Stimulated activated CD8-positive, alpha-beta memory T cell treated with anti-CD3 and anti-CD28 coated beads, Interleukin-4, amount 100 ng/mL, for 24 hours (primary cell): ENCODE measurements around the gene USP12.

Experiments used
- DNase-seq: peaks from one replicate; pipeline ENCODE4 v3.0.0-alpha.2; 2020; ENCODE audit warnings: low read depth

USP12 gene

DNA sequence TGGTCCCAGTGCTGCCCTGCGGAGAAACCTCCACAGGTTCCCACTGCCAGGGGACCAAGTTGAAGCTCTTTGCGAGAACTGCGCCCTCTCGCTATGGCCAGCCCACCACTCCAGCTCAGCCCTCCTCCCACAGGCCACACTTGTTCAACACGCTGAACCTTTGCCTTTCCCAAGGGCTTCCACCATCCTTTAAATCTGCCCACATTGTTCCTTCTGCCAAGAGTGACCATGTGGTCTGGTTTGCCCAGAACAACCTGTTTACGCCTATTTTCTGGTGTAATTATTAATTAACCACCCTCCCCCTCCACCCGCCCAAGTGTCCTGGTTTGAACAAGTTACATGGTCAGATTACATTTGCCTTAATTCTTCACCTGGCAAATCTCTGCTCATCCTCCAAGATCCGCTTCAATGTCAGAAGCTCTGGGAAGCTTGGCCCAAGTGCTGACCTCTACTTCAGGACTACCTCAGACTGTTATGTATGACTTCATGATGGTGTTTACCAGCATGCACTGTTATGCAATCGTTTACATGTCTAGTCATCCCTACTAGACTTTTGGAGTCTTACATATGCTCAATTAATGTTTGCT is 12.0 kb upstream of the USP12 start:
- no peak for DNase-seq

DNA sequence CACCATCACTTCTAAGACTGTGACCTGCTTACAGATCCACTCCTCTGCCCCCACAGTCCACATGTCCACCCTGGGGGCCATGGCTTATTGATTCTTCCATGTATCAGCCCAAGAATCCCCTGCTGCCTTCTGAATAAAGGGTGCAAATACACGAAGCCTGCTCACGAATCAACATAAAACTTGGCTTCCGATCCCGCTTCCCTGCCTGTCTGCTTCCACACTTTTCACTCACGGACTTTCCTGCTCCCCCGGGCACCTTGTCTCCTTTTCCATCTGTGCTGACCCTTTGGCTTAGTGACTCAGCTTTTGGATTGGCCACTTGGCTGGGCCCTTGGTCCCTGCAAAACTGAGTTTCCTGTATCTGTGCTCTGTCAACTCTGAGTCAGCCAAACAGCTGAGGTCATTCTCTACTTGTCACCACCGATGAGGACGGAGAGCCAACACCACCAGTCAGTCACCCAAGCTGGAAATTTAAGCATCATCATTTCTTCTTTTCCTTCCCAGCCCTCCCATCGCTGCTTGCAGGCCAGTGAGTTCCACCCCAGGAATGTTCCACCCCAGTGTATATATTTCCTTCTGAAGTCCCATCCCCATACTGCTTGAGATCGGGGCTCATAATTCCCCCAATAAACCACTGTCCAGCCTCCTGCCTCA is 11.4 kb upstream of the USP12 start:
- no peak for DNase-seq

GRCh38 chr13:27182054-27182453 is 10.4 kb upstream of the USP12 start:
- no peak for DNase-seq

- DNase-seq = no peak
These were observed 6.2 kb upstream of the USP12 start for GRCh38 chr13:27177852-27178251.

DNA sequence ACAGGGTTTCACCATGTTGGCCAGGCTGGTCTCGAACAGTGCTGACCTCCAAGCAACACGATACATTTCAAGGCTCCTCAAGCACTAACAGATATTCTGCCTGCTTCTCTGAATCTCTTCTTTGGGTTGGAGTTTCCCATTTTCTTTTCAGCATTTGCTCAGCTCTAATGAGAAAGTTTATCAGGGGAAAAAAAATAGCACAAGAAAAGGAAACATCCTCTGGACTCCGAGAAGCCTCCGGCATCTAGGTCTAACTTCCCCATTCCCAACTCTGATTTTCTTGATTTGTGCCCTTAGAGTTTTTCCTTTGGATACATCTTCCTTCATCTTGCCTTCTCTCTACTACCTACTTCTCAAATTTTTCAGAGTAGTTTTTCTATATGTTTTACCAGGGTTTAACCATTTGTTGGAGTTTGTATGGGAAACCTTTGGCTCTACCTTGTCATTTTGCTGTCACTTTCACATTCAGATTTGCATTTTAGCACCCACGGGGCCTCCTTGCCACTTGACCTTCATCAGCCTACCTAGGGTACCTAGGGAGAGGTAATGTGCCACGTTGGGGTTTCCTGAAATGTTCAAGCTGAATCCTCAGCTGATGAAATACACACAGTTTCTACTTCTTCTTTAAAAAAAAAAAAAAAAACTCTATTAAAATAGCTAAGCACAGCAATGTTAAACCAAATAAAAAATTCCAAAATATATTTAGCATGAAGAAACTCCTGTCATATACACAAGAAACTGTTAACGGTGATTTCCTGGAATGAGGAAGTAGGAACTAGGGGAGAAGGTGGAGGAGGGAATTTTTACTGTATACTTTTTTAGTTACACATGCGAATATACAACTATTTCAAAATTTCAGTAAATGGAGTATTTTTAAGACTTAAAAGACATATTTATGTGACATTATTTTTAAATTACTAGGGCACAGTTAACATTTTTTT is 5.1 kb upstream of the USP12 start:
- no peak for DNase-seq

GRCh38 chr13:27174766-27175455 is 3.3 kb upstream of the USP12 start:
- no peak for DNase-seq

DNA sequence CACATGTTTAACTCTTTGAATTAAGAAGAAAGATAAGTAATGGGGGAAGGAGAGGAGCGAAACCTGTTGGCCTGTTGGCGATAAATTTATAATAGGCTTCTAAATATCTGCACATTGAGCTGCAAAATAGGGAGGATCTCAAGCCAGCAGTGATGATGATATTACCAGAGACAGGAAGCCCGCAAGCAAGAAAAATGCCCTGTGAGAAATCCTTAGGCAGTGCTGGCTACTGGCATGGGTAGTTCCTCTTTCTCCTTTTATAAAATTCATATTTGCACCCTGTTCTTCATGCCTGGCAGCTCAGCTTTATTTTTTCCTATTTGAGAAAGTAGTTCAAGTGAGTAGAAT is 858 bp upstream of the USP12 start:
- DNase-seq = no peak

- DNase-seq = peak; percentile 92
These were observed 350 bp upstream of the USP12 start for GRCh38 chr13:27171827-27172494.

DNA sequence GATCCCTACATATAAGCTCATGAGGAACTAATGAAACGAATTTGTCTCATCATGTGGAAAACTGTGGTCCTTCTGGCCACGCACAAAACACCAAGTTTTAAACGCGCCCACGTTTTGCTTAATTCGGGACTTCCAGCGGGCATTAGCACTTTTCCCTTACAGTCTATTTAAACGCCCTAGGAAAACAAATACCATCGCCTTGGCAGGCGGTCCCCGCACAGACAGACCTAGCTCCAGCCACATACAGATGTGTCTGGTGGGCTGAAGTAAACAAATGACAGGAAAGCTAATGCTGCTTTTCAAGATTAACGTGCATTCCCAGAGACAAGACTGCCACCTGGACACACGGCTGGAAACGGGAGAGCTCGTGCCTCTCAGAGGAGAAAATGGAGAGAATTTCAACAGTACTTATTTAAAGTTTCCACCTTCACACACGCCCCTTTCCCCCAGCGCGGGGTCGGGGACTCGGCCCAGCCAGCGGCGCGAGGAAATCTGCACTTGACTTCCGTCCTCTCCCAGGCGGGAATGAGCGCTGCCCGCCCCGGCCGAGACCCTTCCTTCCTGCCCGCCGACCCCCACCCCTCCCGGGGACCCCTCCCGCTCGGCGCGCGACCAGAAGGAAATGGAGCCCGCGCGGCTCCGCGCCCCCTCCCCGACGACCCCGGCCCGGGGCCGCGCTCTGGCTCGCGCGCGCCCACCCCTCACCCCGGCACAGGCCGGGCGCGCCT is 931 bp downstream of the USP12 start:
- DNase-seq = peak; percentile 16

DNA sequence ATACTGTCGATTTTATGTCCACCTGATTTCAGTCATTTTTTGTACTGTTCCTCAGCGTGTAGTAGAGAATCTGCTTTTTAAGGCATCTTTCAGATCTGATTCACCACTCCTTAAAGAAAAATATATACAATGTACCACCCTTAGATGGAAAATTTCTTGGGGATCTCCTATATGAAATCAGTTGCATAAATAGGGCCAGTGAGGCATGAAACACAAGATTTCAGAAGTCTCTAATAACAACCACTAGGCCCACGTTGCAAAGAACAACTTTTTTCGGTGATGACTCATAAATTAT is 1.4 kb downstream of the USP12 start:
- no peak for DNase-seq

DNA sequence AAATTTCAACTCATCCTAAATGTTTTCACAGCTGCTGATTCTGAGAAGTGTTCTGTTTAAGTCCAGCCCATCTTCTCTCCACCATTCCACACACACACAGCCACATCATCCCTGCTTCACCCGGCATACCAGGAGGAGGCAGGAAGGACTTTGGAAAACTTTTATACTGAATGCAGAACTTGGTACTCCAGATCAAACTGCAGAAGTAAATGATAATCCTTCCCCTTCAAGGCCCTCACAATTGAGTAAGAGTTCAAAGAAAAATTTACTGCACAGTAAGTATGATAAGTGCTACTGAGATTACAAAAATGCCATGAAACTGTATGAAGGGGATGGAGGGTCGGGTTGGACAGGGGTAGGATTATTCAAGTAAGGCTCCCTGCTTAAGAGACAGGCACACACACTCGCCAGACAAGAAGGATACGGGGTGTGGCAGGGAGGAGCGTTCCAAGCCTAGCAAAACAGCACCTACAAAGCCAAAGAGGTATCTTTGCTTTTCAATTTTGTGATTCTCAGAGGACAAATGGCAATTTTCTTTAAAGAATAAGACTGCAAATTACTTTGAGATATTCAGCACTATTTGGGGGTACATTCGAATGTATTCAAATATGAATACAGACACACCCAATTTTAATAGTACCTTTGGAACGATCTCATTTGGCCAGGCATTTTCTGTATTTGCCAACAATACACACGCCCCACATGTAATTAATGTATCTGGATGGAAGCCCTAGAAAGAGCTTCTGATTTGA is 2.5 kb downstream of the USP12 start:
- DNase-seq = no peak

DNA sequence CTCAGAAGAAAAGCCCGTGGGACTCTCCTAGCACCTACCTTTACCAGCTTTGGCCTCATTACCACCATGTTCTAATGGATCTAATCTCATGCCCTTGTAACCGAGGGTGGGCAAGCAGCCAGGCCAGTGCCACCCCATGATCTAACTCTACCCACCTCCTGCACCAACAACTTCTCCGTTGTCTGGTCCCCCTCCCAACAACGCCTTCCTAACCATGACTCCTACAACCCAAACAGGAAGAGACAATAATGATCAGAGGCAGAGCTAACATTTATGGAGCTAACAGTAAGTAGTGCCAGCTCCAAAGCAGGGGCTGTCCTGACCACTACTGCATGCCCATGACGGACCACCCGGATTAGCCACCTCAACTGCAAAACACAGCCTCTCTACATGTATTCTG is 3.5 kb downstream of the USP12 start:
- no peak for DNase-seq

DNA sequence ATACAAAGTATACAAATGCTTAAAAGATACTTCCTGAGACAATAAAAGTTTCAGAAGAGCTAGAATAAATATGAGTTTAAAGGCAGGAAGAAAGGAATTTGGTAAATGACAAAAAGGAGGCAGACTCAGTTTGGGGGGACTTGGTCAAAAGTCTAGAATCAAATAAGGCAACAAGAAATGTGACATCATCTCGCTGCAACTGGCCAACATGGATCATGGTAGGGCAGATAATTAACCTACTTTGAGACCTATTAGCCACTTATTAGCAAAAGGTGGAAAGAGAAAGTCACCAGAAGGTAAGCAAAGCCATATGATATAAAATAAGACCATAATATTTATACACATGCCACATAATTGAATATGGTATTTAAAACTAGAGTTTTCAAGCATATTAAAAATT is 5.3 kb downstream of the USP12 start:
- DNase-seq = no peak

DNA sequence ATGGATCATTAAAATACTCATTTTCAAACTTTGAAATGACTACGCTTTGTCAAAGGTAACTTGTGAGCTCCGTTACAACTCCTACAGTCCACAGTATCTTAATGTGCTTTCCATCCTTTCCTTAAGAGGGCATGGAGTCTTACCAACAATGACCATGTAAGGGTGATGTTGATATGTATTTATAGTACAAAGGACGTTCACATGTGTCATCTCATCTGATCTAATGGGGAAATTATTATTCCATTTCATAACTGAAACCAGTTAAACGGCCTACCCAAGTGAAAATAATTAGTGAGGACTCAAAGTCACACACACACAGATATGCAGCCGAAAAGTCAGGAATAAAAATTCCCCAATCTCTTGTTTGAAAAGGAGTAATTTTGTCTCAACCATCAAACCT is 9.6 kb downstream of the USP12 start:
- DNase-seq = no peak

GRCh38 chr13:27161423-27161822 is 10.2 kb downstream of the USP12 start:
- DNase-seq = no peak

DNA sequence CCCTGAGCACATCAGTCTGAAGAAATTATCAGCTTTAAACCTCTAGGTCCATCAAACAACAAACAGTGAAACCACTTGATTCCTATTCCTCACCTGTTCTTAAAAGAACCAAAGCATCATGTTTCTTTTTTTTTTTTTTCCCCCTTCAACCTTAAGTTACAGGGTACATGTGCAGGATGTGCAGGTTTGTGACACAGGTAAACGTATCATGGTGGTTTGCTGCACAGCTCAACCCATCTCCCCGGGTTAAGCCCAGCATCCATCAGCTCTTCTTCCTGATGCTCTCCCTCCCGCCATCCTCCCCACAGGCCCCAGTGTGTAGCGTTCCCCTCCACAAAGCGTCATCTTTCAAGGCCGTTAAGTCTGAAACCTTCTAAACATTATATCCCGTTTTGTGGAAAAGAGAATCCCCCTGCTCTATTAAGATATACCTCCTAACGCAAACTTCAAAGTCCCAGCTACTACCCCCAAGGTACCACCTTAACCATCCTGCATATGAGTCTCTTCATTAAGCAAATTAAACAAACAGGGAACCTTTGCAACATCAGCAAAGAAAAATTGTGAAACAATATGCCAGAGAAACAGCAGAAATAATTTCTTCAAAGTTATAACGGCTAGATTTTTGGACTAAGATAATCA is 10.8 kb downstream of the USP12 start:
- no peak for DNase-seq

DNA sequence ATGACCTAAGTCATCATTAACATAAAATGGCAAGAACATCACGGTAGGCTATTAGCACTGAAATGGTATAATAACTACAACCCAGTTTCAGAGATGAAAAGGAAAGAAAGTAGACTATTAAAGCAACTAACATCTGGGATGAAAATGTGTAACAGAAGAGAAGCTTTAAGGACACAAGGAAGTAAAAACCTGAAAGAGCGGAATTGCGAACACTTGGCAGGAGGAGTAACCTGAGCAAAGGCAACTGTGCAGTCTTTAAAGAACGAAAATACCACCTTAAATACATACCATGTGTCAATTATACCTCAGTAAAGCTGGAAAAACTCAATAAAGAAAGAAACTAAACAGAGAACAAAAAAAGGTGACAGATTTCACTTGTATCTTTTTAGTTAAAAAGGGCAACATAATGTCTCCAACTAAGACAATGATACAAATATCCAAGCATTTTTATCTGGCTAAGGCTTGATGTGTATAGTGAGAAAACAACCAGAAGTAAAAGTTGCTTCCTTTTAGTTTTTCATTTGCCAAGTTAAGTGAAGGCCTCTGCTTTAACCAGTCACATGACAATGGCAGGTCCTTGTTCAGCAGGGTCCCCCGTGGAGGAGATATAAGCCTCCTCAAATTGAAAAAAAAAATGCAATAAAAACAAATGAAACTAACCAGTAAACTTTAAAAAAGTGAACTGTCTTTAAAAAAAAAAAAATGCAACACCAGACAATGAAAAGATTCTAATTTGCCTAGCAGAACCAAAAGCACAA is 11.6 kb downstream of the USP12 start:
- DNase-seq = no peak

DNA sequence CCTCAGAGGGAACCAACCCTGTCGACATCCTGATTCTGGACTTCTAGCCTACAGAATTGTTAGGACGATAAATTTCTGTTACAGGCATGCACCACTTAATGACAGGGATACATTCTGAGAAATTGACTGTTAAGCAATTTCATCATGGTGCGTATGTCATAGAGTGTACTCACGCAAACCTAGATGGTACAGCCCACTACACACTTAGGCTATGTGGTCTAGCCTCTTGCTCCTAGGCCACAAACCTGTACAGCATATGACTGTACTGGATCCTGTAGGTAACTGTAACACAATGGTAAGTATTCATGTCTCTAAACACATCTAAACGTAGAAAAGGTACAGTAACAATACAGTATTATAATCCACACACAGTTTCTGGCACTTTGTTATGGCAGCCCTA is 13.3 kb downstream of the USP12 start:
- no peak for DNase-seq

DNA sequence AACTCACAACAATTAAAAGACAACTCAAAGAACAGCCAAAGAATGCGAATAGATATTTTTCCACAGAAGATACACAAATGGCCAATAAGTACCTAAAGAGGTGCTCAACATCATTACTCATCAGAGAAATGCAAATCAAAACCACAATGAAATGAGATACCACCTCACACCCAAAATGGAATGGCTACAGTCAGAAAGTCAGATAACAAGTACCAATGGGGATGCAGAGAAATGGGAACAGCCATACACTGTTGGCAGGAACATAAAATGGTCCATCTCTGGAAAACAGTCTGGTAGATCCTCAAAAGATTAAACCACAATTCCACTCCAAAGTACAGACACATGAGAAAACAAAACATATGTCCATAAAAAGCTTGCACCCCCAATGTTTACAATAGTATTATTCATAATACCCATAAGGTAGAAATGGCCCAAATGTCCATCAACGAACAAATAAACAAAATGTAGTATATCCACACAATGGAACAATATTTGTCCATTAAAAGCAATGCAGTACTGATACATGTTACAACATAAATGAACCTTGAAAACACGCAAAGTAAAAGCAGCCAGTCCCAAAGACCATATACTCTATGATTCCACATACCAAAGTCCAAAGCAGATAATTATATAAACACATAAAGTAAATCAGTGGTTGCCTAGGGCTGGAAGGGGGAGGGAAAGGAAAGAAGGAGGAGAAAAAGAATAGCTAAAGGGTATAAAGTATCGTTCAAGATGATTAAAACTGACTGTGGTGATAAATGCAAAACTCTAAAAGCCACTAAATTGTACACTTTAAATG is 19.6 kb downstream of the USP12 start:
- DNase-seq = no peak
